Stomach (tissue), 4 donors: ENCODE results near the gene CENPM.

Experiments used
- CTCF ChIP-seq, 7 experiments: fragments of 450-650 bp in 4 of 7; fragments of 200-600 bp in 3 of 7; sonication (generic) in 3 of 7; IDR thresholded peaks; one replicate each; pipeline ENCODE4 v1.5.1; 2016 to 2019; ENCODE audit warnings: antibody characterized with exemption in 7 of 7, control low read depth in 2 of 7, mild to moderate bottlenecking in 1 of 7
- EP300 ChIP-seq: sonication (generic); formaldehyde crosslinking; IDR thresholded peaks from one replicate; pipeline ENCODE4 v1.6.1; 2017; ENCODE audit warnings: antibody characterized with exemption
- POLR2A ChIP-seq, 4 donors: fragments of 450-650 bp; IDR thresholded peaks; one replicate each; pipeline ENCODE4 v1.6.1; 2016; ENCODE audit warnings: antibody characterized with exemption in 4 of 4, control low read depth in 2 of 4, mild to moderate bottlenecking in 1 of 4, moderate library complexity in 1 of 4
- POLR2AphosphoS5 ChIP-seq, 3 donors: sonication (generic); formaldehyde crosslinking; IDR thresholded peaks; one replicate each; pipeline ENCODE4 v1.6.1; 2016; ENCODE audit warnings: antibody characterized with exemption in 3 of 3

DNA sequence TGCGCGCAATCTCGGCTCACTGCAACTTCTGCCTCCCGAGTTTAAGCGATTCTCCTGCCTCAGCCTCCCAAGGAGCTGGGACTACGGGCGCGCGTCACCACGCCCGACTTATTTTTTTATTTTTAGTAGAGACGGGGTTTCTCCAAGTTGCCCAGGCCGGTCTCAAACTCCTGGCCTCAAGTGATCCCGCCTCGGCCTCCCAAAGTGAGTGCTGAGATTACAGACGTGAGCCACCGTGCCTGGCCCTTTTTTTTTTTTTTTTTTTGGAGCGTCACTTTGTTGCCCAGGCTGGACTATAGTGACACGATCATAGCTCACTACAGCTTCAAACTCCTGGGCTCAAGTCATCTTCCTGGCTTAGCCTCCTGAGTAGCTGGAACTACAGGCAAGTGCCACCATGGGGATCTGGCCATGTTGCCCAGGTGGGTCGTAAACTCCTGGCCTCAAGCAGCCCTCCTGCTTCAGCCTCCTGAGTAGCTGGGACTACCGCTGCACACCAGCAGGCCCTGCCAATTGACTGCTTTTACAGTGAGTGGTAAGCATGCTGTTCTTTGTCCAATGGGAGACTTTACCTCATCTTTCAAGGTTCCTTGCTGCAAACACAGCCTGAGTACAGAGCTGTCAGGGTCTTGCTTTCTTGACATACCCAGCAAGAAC is 600 bp upstream of the CENPM start:
- TF ChIP-seq CTCF (IDR thresholded peaks at IDR 0.05), result no peak
- no peak for TF ChIP-seq POLR2A (IDR thresholded peaks at IDR 0.05)
- no peak for TF ChIP-seq POLR2AphosphoS5 (IDR thresholded peaks at IDR 0.05)
- TF ChIP-seq EP300, result no peak
